ENCODE measurements around the gene TCEANC.
"Not testable (repeated sequence)": the region's sequence is repeated elsewhere in the genome, so short reads cannot be mapped to it uniquely, and the experiment has no call there.

TCEANC gene

DNA sequence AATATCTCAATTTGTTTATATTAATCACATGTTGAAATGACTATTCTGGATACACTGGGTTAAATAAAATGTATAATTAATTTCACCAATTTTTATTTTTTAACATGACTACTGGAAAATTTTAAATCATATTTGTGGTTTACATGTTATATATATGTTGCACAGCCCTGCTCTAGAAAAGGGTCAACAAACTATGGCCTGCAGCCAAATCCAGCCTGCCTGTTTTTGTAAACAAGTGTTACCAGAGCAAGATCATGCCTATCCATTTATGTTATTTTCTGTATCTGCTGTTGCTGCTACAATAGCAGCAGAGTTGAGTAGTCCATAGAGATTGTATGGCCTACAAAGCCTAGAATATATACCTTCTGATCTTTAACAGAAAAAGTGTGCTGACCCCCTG is 1.2 kb downstream of the TCEANC start:
- DNase-seq (ENCODE audit: insufficient read length, low spot score) = no peak
- no peak for FAIRE-seq

DNA sequence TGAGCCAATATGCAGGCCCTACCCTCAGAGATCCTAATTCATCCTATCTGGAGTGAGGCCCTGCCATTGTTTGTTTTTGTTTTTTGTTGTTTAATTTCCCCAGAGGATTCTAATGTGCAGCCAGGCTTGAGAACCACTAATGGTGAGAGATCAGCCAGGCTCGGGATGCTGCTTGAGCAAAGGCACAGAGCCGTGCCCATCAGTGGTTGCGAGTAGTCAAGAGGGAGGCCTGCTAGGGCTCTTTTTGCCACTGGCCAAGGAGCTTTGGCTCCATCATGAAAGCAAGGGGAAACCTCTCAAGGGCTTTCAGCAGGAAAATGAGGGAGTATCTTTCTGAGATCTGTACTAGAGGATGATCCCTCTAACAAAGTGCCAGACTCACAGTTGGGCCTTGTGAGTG is 2.7 kb downstream of the TCEANC start:
- no peak for FAIRE-seq
- DNase-seq (ENCODE audit: insufficient read length, low spot score) = no peak

DNA sequence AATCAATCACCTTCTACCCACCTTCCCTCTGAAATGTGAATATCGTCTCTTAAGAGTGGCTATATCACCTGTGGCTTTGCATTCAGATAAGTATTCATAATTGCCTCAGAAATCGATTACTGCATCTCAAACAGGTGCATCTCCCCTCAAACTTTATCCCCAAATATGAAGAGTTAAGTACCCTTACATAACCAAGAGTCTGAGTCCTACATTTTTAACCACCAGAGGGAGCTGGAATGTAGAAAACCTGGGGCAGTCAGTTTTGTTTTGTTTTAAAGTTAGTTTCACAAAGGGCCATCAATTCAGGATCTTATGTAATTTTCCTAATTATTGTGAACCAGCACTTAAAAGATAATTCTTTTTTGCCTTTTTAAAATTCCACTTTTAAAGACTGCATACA is 5.7 kb downstream of the TCEANC start:
- DNase-seq (ENCODE audit: insufficient read length, low spot score) (peak; percentile 26), FAIRE-seq (no peak)

DNA sequence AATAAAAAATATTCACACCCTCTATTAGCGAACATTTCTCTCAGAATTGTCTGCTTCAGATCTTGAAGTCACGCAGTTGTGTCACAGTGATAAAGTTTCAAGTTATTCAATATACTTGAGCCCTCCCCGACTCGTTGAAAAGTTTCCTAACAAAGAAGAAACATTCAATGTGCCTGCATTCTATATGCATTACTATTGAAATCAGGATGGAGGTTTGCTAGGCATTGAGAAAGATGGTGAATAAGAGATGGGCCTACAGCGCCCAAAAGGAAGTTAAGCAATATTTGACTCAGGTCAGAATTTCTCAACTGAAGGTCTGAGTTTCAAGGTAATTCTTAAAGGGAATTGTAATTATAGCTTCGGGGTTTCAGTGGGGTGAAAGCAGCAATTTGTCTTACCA is 6.1 kb downstream of the TCEANC start:
- FAIRE-seq (no peak), DNase-seq (ENCODE audit: insufficient read length, low spot score) (peak; percentile 8)

DNA sequence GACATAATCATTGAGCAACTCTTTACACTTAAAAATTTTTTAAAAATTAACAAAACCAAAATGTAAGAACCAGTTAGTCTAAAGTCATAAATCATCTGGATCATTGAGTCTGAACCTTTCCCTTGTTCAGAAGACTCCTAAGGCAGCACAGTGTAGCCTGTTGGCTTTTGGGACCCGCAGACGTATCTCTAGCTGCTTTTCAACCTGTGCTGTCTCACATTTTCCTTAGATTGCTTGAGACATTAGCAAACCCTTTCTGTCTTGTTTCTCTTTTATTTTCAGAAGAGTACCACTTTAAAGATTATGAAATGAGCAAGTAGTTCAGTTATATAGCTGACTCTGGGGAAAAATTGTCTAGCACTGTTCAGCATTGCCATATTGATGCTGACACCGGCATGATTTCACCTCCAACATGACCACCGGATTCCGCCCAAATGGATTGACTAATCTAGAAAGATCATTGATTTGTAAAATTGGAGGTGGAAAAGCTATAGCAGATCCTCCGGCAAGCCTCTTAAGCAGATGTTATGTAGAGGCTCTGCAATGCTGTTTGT is 8.9 kb downstream of the TCEANC start:
- no peak for FAIRE-seq
- no peak for DNase-seq (ENCODE audit: insufficient read length, low spot score)

DNA sequence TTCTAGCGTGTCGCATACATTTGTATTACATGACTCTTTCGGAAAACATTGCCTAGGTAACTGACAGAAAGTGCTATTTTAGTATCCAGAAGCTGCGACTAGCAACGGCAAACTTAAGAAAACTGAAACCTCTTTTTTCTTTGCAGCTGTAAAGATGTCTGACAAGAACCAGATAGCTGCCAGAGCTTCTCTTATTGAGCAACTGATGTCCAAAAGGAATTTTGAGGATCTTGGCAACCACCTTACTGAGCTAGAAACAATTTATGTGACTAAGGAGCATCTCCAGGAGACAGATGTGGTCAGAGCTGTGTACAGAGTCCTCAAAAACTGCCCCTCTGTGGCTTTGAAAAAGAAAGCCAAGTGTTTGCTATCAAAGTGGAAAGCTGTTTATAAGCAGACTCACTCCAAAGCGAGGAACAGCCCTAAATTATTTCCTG is 9.4 kb downstream of the TCEANC start:
- DNase-seq (ENCODE audit: insufficient read length, low spot score) = no peak
- no peak for FAIRE-seq

DNA sequence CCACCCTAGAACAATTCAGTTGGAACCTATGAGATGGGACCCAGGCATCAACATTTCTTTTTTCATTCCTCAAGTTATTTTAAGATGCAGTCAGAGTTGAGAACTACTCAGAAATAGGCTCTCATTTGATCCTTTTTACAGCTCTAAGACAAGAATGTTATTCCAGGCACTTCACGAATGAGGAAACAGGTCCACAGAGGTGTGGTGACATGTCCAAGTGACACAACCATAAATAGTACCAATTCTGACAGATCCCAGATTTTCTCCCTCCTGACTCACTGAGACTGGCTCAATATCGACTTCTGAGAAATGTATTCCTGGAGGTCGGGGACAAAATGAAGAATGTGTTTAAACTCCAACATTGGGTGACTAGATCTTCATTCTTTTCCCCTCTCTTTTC is 11.1 kb downstream of the TCEANC start:
- DNase-seq (ENCODE audit: insufficient read length, low spot score) = no peak
- FAIRE-seq = no peak

DNA sequence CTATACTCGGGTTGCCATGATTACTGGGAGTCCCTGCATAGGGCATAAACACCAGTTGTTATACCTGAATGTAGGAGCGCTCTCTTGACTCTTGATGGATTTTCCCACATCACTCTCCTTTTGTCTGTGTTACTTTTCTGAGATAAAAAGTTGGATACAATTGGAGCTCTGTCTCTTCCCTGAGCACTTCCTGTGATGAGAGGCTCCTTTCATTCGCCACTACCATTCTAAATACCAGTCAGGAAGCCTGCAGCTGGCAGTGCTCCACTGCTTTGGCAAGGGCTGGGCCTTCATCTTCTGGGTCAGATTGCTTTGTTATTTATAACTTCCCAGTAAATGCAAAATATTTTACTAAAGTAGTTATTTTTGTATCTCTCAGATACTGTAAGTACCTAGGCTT is 13.9 kb downstream of the TCEANC start:
- DNase-seq (ENCODE audit: insufficient read length, low spot score) = no peak
- no peak for FAIRE-seq

DNA sequence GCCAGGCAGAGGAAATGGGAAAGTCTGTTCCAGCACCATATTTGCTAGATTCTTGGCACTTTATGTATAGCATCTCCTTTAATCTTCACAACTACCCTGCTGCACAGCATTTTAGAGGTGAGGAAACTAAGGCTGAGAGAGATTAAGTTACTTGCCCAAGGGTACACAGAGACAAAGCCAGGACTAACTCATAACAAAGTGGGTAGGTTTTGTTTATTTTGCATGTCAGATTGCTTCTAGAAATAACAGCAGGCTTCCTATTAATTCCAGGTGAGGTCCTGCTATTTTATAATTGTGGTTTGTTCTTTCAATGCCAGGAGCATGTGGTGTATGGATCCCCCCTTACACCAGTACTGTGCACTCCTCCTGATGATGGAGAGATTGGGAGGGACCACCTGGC is 15.0 kb downstream of the TCEANC start:
- no peak for FAIRE-seq
- no peak for DNase-seq (ENCODE audit: insufficient read length, low spot score)

DNA sequence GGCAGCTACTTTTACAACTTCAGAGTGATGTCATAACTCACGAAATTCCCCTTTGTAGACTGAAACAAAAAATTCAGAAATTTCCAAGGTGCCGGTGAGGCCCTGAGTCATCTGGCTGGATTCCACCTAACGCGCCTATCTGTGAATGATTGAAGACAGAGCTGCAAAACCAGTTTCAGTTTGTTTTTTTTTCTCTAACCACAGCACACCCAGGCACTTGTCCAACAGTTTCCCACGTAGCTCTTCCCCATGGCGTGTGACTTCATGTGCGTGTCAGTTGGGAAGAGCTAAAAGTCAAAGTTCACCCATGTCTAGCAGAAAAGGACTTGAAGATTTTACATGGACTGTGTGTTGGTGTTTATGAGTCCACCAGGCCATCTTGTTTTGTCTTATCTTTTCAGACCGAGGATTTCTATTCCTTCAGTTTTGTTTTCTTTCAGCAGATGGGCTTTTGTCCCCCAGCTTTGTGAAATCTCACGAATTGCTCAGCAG is 16.4 kb downstream of the TCEANC start:
- peak; percentile 79 for DNase-seq (ENCODE audit: insufficient read length, low spot score)
- FAIRE-seq = no peak

DNA sequence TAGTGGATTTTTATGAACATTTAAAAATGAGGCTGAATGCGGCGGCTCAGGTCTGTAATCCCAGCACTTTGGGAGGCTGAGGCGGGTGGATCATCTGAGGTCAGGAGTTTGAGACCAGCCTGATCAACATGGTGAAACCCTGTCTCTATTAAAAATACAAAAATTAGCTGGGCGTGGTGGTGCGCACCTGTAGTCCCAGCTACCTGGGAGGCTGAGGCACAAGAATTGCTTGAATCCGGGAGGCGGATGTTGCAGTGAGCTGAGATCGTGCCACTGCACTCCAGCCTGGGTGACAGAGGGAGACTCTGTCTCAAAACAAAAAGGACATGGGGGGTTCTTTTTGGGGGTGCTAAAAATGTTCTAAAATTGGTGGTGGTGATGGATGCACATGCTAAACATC is 16.8 kb downstream of the TCEANC start:
- not testable (repeated sequence) for FAIRE-seq; DNase-seq (ENCODE audit: insufficient read length, low spot score)

DNA sequence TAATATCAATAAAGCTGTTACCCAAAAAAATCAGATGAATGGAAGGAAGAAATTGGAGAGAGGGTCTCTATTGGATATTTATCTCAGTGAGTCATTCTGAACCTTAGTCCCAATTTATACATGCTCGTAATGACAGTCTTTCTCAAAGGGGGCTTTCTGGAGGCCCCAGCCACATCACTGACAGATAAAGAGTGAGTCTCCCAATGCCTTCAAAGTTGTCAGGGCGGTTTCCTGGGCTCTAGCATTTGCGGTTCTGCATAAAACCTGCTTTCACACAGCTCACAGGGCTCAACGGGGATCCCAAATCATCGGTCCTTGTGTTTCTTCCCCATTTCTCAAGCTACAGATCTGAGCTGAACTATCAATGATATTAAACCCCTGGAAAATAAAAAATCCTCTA is 17.3 kb downstream of the TCEANC start:
- DNase-seq (ENCODE audit: insufficient read length, low spot score) (no peak), FAIRE-seq (no peak)

DNA sequence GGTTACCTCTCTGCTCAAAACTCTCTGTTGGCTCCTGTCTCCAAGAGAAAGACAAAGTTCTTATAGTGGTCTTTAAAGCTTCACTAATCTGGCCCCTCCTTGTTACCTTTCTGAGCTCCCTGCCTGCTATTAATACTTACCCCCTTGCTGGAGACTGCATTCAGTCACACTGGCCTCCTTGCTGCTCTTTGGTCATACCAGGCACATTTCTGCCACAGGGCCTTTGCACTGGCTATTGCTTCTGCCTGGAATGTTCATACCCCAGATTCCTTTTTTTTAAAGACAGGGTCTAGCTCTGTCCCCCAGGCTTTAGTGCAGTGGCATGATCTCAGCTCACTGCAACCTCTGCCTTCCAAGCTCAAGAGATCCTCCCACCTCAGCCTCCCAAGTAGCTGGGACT is 20.1 kb downstream of the TCEANC start:
- FAIRE-seq (no peak), DNase-seq (ENCODE audit: insufficient read length, low spot score) (no peak)

DNA sequence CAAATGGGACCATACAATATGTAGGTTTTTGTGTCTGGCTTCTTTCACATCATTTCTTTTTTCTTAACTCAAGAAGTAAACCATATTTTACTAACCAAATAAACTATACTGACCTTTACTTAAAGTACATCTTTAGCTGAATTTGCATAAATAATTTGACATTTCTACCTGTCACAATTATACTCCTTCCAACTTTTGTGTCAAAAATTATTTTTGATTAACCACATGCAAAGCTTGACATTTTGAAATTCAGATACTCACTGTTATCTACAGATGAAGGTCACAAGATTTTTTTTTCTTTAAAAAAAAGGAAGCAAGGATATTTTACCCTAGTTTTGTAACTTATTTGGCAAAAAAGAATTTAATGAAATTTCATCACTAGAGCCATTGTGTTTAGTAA is 23.9 kb downstream of the TCEANC start:
- FAIRE-seq (no peak), DNase-seq (ENCODE audit: insufficient read length, low spot score) (no peak)

DNA sequence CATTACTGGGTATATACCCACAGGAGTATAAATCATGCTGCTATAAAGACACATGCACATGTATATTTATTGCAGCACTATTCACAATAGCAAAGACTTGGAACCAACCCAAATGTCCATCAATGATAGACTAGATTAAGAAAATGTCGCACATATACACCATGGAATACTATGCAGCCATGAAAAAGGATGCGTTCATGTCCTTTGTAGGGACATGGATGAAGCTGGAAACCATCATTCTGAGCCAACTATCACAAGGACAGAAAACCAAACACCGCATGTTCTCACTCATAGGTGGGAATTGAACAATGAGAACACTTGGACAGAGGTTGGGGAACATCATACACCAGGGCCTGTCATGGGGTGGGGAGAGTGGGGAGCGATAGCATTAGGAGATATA is 26.8 kb downstream of the TCEANC start:
- not testable (repeated sequence) for DNase-seq (ENCODE audit: insufficient read length, low spot score); FAIRE-seq

DNA sequence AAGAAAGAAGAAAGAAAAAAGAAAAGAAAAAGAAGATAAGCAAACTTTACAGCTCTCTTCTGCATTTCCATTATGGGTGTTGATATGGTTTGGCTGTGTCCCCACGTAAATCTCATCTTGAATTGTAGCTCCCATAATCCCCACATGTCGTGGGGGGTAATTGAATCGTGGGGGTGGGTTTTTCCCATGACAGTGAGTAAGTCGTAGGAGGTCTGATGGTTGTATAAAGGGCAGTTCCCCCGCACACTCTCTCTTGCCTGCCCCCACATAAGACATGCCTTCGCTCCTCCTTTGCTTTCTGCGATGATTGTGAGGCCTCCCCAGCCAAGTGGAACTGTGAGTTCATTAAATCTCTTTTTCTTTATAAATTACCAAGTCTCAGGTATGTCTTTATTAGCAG is 28.7 kb downstream of the TCEANC start:
- FAIRE-seq = no peak
- DNase-seq (ENCODE audit: insufficient read length, low spot score) = no peak

DNA sequence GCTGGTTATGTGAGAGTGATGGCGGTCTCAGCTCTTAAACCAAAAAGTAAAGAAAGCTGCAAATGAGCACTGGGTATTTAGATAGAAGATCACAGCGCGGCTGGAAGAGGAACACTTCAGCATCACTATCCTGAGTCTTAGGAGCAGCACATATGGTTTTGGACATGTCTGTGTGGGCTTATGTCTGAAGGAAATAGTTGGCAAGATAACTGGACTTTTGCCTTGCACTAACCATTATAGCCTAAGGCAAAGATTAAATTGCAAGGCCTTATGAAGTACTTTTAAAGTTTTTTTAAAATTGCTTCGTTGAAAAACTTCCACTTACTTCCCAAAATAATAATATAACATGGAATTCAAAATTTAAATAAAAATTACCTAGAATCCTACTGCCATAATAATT is 31.4 kb downstream of the TCEANC start:
- DNase-seq (ENCODE audit: insufficient read length, low spot score) = no peak
- FAIRE-seq = no peak

DNA sequence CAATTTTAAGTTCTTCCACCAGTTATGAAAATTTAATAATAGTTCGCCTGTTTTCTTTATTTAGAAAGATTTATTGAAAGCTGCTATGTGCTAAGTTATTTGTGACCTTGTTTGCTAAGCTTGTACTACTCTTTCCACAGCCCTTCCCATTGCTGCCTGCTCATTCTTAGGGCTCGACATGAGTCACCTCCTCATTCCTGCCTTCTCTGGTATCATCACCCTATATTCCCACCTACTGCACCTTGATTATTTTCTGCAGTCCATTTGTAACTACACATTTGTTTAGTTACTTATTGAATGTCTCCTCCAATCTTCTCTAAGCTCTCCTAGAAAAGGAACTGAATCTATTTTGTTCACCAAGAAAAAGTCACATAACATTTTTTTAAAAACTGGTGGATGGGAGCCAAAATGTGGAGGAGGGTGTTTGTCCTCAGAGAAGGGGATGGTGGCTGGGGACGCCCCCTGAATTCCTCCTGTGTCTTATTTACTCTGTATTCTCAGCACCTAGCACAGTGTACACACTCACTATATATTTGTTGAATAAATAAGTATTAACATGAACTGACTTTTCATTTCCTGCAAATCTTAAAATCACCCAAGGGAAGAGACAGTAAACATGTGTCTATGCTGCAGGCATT is 32.3 kb downstream of the TCEANC start:
- DNase-seq (ENCODE audit: insufficient read length, low spot score) (peak; percentile 28), FAIRE-seq (no peak)

DNA sequence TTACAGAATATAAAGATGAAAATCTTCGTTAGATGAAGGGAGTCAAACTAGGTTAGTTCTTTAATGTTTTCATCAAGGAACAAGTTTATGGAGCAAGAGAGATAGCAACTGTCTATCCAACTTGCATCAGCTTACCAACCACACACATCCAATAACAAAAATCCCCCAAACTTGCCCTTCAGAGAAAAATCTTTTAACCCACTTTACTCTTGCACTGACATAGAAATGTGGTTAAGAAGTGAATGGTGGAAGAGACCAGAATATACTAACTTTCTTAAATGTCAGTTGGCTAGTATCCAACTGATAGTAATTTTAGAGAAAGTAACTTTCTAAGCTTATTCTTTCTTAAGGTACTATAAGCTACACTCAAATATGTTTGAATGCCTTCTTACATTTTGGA is 34.3 kb downstream of the TCEANC start:
- DNase-seq (ENCODE audit: insufficient read length, low spot score) (no peak), FAIRE-seq (no peak)

DNA sequence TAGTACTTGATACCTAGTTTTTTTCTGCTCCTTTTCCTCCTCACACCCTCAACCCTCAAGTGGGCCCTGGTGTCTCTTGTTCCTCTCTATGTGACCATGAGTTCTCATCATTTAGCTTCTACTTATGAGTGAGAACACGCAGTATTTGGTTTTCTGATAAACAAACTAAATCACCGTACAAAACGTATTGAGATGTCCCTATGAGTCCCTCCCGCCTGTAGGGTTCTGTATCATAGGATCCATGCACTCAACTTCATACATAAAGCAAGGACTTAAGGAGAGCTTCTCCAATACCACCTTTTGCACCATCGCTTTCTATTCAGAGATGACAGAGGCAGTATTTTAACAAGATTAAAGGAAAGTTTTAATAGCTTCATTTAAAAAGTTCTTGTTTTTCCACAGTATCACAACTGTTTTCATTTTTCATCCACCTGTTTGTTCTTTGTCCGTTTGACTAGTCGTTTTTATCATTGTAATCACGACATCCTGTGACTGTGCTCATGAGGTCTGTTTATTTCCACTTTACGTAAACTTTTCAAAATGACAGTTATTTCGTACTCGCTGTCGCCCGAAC is 35.5 kb downstream of the TCEANC start:
- FAIRE-seq = peak; percentile 38
- no peak for DNase-seq (ENCODE audit: insufficient read length, low spot score)

DNA sequence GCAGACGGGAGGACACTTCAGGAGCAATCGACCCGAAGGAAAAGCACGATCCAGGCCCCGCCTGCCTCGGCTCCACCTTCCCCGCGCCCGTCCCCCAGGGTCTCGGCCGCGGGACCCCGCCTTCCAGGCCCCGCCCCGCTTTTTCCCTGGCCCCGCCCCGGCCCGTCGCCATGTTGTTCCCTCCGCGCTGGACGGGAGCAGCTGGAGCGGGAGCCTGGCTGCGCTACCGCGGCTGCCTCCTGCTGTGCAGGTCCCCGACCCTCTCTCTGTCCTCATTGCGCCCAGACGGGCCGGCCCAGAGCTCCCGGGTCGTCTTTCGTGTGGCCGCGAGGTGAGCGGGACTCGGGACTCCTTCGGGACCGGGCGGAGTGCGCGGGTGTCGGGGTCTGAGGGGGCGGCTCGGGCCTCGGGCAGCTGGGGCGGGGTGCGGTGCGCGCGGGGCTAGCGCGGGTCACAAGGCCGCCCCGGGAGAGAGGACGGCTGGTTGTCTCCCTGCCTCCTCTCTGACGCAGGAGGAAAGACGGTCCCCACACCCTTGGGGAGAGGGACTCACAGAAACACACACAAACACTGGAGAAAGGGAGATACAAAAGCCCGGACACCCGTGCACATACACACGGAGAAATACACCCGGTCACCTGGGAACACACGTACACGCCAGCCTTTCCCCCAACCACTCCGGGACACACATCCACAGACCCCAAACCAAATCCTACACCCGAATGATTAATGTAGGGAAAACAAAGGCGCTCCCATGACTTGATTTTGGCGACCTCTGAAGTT is 36.2 kb downstream of the TCEANC start, which contains the start of gene RAB9A:
TSS of gene RAB9A (plus strand) at position 171 of the 783 bp plus-strand sequence. CDS start 19,619 bp downstream, outside the sequence.
- FAIRE-seq (peak; percentile 86), DNase-seq (ENCODE audit: insufficient read length, low spot score) (peak; percentile 87)

Measured in HTR-8/SVneo (cell line).